Measurements from ENCODE around the gene ATF6. TPM values are rescaled to one million over a fixed set of nuclear protein-coding genes. Genes with fewer than 3 reads are reported as not detected.

The ATF6 gene
- total and polyA plus RNA-seq, 2 donors (not counting 3 experiments of a cell fraction or from before 2014, with no cell fraction given), result 24.9 to 40.3 TPM

- TF ChIP-seq MYC (IDR thresholded peaks at IDR 0.05; ENCODE audit: low read depth, low read length), result no peak
- TF ChIP-seq, protein P1, sequence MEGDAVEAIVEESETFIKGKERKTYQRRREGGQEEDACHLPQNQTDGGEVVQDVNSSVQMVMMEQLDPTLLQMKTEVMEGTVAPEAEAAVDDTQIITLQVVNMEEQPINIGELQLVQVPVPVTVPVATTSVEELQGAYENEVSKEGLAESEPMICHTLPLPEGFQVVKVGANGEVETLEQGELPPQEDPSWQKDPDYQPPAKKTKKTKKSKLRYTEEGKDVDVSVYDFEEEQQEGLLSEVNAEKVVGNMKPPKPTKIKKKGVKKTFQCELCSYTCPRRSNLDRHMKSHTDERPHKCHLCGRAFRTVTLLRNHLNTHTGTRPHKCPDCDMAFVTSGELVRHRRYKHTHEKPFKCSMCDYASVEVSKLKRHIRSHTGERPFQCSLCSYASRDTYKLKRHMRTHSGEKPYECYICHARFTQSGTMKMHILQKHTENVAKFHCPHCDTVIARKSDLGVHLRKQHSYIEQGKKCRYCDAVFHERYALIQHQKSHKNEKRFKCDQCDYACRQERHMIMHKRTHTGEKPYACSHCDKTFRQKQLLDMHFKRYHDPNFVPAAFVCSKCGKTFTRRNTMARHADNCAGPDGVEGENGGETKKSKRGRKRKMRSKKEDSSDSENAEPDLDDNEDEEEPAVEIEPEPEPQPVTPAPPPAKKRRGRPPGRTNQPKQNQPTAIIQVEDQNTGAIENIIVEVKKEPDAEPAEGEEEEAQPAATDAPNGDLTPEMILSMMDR (IDR thresholded peaks at IDR 0.05; ENCODE audit: extremely low read depth in 1 of 2, insufficient read depth in 1 of 2, low read depth in 1 of 2, low read length in 2 of 2), result peak; percentile 7 to 27
These were observed 98.5 kb downstream of the ATF6 start for GRCh38 chr1:161864577-161864976.

DNA sequence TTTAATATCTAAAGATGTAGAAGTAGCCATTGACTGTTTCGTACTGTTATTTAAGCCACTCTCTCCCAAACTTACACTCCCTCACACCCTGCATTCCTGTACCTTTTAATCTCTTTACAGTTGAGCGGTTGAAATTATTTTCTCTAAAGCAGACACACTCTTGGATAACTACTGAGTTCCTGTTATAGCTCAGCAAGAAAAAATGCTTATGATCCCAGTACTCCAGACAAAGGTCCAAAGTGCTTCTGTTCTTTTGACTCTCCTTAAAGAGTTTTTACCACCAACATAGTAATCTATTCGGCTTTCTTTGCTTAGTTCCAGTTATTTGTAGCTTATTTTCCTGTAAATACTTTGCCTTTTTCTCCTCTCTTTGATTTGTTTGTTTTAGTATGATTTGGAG lies 100.1 kb downstream of the ATF6 start:
- H3K4me1 ChIP-seq (ENCODE audit: control insufficient read depth, extremely low read depth, insufficient read depth, low read length), result peaks cover 6% of the 10 kb centered on the region
- FAIRE-seq, result no peak

More at GRCh38 chr1:161864577-161864976, 98.5 kb downstream of the ATF6 start:
- H3K9ac ChIP-seq (replicated peaks; ENCODE audit: extremely low read depth, insufficient read depth, low read length), result no peak overlapping the region
- H3K4me1 ChIP-seq (ENCODE audit: control insufficient read depth, extremely low read depth, insufficient read depth, low read length), result peaks cover 6% of the 10 kb centered on the region
- H3K27ac ChIP-seq (ENCODE audit: insufficient read depth, low read depth, low read length), result no peak overlapping the region
- peaks cover 0 to 3% of the 10 kb centered on the region in 2 experiments for H3K36me3 ChIP-seq (ENCODE audit: control insufficient read depth in 2 of 2, extremely low read depth in 1 of 2, insufficient read depth in 2 of 2, low read length in 2 of 2)
- FAIRE-seq, result peak; percentile 70
- H3K9me3 ChIP-seq (replicated peaks; ENCODE audit: control insufficient read depth, insufficient read depth, low read length), result no peaks in the 10 kb centered on the region
- H3K27me3 ChIP-seq (ENCODE audit: control insufficient read depth in 2 of 2, insufficient read depth in 2 of 2, low read length in 2 of 2), result no peaks in the 10 kb centered on the region
- POLR2A ChIA-PET, result no interaction called here
- CTCF ChIA-PET, result interaction anchor here (0.6 to 3.4 kb wide), 30 partner anchors 8 to 178 kb away, joined by 3 to 82 read pairs (median 4); partner anchors contain the start of gene OLFML2B
- H3K79me2 ChIP-seq (ENCODE audit: control insufficient read depth, insufficient read depth, low read length), result no peaks in the 10 kb centered on the region
- intact Hi-C loops (cut with micrococcal nuclease), result loop anchor here (1.0 kb wide), 1 partner anchor 173 kb away; no protein-coding TSS in a partner anchor
- peak; percentile 69 for DNase-seq (ENCODE audit: low read depth, low spot score)
- no peaks in the 10 kb centered on the region for H4K20me1 ChIP-seq (replicated peaks; ENCODE audit: control insufficient read depth, extremely low read depth, insufficient read depth, low read length)
- no TSS peak for BruUV-seq (replicated peaks)
- H3K9me1 ChIP-seq (replicated peaks; ENCODE audit: control insufficient read depth, extremely low read depth, insufficient read depth, low read length), result no peaks in the 10 kb centered on the region
- no peak overlapping the region for H3K4me2 ChIP-seq (ENCODE audit: insufficient read depth, low read length)
- dilution Hi-C loops (cut with MboI; ENCODE audit: extremely low pct_ligation_motif_present, low sequenced_read_pairs), result no loop called here
- no peak overlapping the region for H3K4me3 ChIP-seq (replicated peaks in 1 of 3; ENCODE audit: insufficient read depth in 1 of 3, low read depth in 1 of 3, low read length in 3 of 3)
- H2AFZ ChIP-seq (ENCODE audit: low read depth, low read length), result no peak overlapping the region

More for the DNA sequence above, 100.1 kb downstream of the ATF6 start:
- ChIA-PET POLR2A (interaction anchor here (0.6 kb wide), 1 partner anchor 49 kb away, joined by 3 read pairs; no protein-coding TSS in a partner anchor), CTCF (interaction anchor here (1.0 to 2.5 kb wide), 3 partner anchors 10 to 171 kb away, joined by 3 to 9 read pairs (median 5); no protein-coding TSS in a partner anchor)
- Histone ChIP-seq H3K9ac (replicated peaks; ENCODE audit: extremely low read depth, insufficient read depth, low read length) (no peak overlapping the region), H3K27me3 (ENCODE audit: control insufficient read depth in 2 of 2, insufficient read depth in 2 of 2, low read length in 2 of 2) (no peaks in the 10 kb centered on the region), H3K36me3 (ENCODE audit: control insufficient read depth in 2 of 2, extremely low read depth in 1 of 2, insufficient read depth in 2 of 2, low read length in 2 of 2) (peaks cover 0 to 3% of the 10 kb centered on the region in 2 experiments), H3K4me3 (replicated peaks in 1 of 3; ENCODE audit: insufficient read depth in 1 of 3, low read depth in 1 of 3, low read length in 3 of 3) (no peak overlapping the region), H2AFZ (ENCODE audit: low read depth, low read length) (no peak overlapping the region), H3K9me3 (replicated peaks; ENCODE audit: control insufficient read depth, insufficient read depth, low read length) (no peaks in the 10 kb centered on the region), H3K9me1 (replicated peaks; ENCODE audit: control insufficient read depth, extremely low read depth, insufficient read depth, low read length) (no peaks in the 10 kb centered on the region), H3K4me2 (ENCODE audit: insufficient read depth, low read length) (no peak overlapping the region), H3K27ac (ENCODE audit: insufficient read depth, low read depth, low read length) (no peak overlapping the region), H4K20me1 (replicated peaks; ENCODE audit: control insufficient read depth, extremely low read depth, insufficient read depth, low read length) (no peaks in the 10 kb centered on the region), H3K79me2 (ENCODE audit: control insufficient read depth, insufficient read depth, low read length) (no peaks in the 10 kb centered on the region)
- dilution Hi-C loops (cut with MboI; ENCODE audit: extremely low pct_ligation_motif_present, low sequenced_read_pairs) (no loop called here), intact Hi-C loops (cut with micrococcal nuclease) (no loop called here)
- DNase-seq (ENCODE audit: low read depth, low spot score), result no peak
- no TSS peak for BruUV-seq (replicated peaks)
- TF ChIP-seq MAX (IDR thresholded peaks at IDR 0.05; ENCODE audit: insufficient read depth, insufficient read length), result no peak
- no peak for TF ChIP-seq FOS (IDR thresholded peaks at IDR 0.05; ENCODE audit: borderline replicate concordance, insufficient read depth, low read length)
- TF ChIP-seq JUN (IDR thresholded peaks at IDR 0.05; ENCODE audit: borderline replicate concordance, insufficient read depth, insufficient read length, low read depth), result no peak
- TF ChIP-seq, protein P1 (IDR thresholded peaks at IDR 0.05; ENCODE audit: extremely low read depth in 1 of 2, insufficient read depth in 1 of 2, low read depth in 1 of 2, low read length in 2 of 2), result no peak
- no peak for TF ChIP-seq EZH2 (IDR thresholded peaks at IDR 0.05; ENCODE audit: borderline replicate concordance, low read depth, low read length, severe bottlenecking)
- no peak for TF ChIP-seq POLR2A (IDR thresholded peaks at IDR 0.05; ENCODE audit: low read depth, low read length)
- no peak for TF ChIP-seq MYC (IDR thresholded peaks at IDR 0.05; ENCODE audit: low read depth, low read length)
- no peak for TF ChIP-seq POLR2AphosphoS5 (IDR thresholded peaks at IDR 0.05; ENCODE audit: insufficient read depth, low read depth, low read length)
- TF ChIP-seq GATA2 (IDR thresholded peaks at IDR 0.05; ENCODE audit: insufficient read depth, insufficient read length, low read depth, low read length), result no peak

All from endothelial cell of umbilical vein (primary cell).